AG08396 (cell line): ENCODE results near the gene GJA3.

ENCODE experiments used
- DNase-seq: peaks from one replicate; pipeline ENCODE4 v3.0.0; 2012; ENCODE audit warnings: low spot score, mixed read lengths

The GJA3 gene

DNA sequence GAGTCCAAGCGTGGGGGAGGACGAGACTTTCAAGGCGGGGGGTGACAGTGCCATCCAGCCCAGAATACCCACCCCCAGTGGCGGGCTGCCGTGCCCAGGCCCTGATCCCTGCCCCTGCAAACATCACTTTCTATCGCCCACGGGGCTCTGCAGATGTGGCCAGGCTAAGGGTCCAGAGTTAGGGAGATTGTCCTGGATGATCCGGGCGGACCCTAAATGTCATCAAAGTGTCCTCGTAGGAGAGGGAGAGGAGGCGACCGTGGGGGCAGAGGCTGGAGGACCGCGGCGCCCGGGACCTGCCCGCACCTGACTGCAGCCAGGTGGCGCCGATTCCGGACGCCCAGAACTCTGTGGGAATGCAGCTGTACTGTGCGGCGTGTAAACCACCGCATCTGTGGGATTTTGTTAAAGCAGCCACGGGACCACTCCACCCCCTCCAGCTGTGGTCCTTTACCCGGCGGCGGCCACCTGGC lies 32.4 kb downstream of the GJA3 start:
- DNase-seq, result no peak

DNA sequence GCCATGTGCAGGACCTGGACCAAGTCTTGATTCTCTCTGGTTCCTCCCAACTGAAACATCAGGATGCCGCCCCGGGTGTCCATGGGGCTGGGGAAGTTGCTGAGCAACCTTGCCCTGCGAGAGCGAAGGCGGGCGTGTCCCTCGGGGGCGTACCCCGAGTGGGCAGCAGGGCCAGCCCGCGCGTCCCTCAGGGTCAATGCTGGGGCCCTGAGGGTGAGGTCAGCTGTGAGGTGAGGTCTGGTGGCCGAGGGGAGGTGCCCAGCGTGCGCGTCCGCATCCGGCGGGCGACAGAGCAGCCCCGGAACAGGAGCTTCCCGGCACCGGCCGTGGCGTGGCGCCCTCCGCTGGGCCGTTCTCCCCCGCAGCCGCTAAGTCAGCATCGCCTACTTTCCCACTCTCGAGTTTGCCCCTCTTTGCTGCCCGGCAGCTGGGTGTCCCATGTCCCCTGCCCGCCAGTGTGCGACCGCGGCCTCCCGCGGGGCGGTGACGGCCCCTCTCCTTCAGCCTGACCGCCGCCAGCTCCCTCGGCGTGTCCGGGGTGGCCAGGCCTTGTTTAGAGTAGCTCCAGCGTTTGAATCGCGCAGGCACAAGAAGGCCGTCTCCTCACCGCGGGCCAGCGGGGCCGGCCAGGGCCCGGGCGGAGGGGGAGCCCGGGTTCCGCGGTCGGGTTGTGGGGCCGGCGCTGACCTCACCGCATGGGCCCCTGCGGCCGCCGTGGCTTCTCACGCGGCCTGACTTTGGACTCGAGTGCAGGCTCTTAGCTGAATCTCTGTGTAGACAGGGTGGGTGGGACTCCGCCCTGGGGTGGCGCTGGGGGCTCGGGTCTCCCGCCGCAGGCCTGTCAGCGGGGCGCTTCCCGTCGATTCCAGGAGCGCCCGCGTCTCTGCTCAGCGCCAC lies 33.0 kb downstream of the GJA3 start:
- DNase-seq, result peak; percentile 69

- no peak for DNase-seq
Measured at GRCh38 chr13:20127262-20127561, 33.6 kb downstream of the GJA3 start.

- DNase-seq, result no peak
Measured at GRCh38 chr13:20126541-20127261, 34.2 kb downstream of the GJA3 start.

DNA sequence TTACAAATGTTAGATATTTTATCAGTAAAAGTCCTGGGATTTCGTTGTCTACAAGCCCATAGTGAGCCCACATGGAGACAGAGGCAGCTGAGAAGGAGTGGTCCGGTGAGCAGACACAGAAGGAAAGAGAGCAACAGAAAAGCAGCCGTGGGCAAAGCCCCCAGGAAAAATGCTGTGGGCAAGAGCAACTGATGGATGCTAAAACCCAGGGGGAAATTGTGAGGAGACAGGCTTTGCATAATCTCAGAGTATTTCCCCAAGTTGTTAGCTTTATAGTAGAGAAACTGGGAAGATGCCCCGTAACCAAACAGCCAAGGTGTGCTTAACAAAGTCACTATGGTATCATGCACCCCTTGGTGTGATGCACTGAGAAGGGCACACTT lies 35.1 kb downstream of the GJA3 start:
- DNase-seq, result no peak

GRCh38 chr13:20125129-20125782 lies 35.6 kb downstream of the GJA3 start:
- DNase-seq, result peak; percentile 66

- DNase-seq, result no peak
Measured at GRCh38 chr13:20124303-20124702, 36.5 kb downstream of the GJA3 start.

GRCh38 chr13:20121159-20121525 lies 39.7 kb downstream of the GJA3 start:
- DNase-seq, result no peak

DNA sequence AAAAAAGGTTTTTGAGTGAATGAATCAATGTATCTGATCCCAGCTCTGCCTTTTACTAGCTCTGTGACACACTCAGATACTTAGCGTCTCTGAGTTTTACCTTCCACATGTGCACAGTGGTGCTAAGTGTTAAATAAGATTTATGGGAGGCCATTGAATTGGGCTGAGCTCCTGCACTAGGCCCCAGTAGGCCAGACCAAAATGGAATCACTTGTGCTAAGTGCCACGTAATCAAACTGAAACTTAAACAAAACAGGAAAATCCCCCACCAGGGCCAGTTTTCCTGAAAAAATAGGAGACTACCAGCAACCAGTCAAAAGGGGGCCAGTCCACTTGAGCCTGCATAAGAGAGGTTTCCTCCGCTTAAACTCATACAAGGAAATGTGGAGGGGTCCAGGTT lies 40.9 kb downstream of the GJA3 start:
- no peak for DNase-seq

GRCh38 chr13:20118268-20119140 lies 42.3 kb downstream of the GJA3 start:
- peak; percentile 79 for DNase-seq

DNA sequence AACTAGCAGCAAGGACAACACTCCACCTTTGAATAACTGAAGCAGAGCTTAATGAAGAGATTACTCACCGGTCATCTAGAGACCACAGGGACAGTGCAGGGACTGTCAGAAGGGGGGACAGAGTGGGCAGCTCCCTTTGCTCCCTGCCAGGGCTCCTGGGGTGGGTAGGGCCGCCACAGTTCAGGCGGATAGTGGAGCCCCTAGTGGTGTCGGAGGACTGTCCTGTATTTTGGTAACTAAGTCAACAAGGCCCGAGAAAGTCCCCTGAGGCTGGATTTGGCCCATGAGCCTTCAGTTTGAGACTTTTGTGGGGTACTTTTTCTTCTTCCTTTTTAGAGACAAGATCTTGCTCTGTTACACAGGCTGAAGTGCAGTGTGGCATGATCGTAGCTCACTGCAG lies 44.6 kb downstream of the GJA3 start:
- DNase-seq, result no peak

DNA sequence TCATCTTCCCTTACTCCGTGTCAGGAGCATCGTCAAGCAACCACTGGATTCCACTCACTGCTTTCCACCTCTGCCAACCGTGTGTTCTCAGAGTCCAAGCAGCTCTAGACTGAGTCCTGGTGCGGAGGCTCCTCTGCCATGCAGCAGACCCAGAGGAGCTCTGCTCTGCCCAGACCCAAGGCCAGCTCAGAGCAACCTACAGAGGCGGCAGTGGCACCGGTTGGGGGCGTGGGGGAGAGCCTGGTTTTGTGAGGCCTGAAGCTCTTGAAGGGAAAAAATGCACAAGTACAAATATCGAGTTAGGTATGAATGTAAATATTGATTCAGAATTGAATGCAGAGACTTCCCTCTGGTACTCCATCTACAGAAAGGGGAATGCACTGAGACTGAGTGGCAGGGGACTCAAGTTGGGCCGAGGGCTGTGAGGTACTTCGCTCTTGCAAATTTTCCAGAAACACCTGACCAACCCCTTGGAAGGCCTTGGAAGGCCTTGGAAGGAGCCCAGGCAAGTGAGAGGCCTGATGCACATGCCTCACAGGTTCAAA lies 46.7 kb downstream of the GJA3 start:
- DNase-seq, result no peak

- no peak for DNase-seq
Measured at GRCh38 chr13:20109037-20109436, 51.8 kb downstream of the GJA3 start.

- no peak for DNase-seq
Measured at GRCh38 chr13:20106742-20107141, 54.1 kb downstream of the GJA3 start.

DNA sequence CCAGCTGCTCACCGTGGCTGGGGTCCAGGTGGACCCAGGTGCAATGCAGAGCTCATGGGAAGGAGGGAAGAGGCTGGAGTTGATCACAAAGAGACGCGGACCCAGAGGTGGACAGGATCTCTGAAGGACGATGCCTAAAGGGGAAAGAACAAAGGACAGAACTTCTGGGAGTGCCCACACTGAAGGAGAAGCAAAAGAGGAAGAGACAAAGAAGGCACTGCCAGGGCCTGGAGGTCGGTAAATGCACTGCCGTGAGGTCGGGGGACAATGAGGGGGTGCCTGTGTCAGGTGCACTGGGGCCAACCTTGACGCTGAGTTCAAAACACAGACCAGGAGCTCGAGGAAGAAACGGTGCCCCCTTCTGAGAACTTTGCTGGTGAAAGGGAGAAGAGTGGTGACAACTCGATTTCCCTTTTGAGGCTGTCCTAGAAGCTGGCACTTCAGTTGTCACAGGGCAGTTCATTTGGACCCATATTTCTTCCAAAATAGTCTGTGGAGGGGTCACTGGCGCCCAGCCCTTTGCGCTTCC lies 55.6 kb downstream of the GJA3 start:
- no peak for DNase-seq

DNA sequence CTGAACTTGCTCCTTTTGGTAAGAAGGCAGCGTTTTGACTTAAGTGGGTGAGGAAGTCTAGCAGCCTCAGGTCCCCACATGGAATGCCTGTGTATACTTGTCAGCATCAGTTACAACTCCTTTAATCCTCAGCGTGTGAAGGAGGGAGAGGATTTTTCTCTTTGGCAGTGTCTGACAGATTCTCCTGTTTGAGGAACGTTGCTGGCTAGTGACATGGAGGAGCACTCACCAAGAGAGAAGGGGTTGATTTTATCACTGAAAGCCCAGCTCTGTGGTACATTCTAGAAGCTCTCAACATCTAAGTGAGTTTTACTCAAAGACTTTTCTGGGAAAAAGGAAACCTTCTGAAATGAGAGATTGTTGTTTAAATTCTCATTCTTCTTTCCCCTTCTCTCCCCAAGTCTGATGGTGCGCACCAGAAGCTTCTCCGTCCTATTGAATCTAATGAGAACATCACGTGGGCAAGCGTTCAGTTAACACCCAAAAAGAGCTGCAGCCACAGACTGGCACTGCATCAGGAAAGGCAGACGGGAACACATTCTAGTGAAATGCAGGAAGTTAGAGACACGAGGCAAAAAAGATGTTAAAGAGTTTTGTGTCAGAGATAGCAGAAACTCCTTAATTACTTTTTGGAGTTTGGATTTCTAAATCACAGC lies 58.2 kb downstream of the GJA3 start:
- no peak for DNase-seq

DNA sequence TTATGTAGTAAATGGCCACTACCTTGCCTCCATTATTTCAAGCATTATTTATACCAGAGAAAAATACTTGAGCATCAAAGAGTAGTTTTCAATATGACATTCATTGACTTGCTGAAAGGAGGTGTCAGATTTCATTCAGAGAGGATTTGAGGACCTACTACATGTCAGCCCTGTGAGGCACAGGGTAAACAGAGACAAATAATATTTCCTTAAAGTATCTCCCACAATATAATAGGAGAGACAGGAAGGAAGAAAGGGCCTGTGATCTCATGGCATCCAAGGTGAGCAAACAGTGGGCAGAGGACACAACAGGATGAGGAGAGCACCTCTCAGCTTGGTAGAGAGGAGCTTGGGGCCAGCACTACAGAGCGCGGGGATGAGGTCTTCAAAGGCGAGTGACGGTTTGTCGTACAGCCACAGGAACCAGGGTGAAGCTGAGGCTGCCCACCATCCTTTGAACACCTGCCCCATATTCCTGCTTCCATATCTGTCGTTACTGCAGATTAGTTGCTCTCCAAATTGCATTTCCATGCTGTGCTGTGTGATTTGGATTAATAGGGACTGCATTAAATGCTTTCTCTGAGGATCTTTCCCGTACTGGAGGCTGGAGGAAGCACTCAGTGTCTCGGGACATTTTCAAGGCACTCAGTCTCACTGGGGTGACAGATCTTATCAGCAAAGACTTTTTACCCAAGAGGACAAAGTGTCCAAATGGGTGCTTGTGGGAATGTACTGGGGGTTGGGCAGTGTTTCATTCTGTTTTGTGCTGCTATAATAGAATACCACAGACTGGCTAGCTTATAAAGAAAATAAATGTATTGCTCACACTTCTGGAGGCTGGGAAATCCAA lies 59.2 kb downstream of the GJA3 start:
- DNase-seq, result no peak

DNA sequence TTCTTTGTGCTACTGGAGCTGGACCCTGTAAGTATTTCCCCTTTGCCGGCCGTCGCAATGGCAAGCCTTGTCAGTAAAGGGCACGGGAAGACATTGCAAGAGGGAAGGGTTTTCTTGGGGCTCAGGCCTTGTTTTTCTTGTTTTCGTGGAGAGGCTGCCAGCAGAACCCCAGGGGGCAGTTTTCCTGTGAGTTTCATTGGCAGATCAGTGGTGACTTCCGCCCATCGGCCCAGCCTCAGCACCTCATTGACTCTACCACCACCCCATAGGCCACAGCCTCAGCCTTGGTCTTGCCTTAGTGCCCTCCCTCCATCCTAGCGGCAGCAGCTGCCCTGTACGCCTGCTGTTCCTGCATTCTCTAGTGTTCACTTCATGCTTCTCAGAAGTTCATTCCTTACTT lies 61.5 kb downstream of the GJA3 start:
- no peak for DNase-seq

DNA sequence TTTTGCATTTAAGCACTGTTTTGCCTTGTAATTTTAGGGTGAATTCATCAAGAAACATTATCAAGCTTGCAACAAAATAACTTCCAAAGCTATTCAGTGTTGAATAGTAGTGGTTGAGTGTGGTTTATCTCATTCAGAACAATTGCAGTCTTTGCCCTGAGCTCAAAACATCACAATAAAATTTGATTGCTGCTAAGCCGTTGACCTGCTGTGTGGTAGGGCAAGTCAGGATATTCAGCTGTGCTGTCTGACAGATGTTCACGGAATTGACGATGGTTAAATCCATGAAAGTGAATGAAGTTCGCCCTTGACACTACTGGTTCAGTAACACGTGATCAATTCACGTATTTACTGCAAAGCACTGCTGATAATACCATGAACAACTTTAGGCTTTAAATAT lies 66.9 kb downstream of the GJA3 start:
- DNase-seq, result no peak

GRCh38 chr13:20090349-20090748 lies 70.5 kb downstream of the GJA3 start:
- DNase-seq, result no peak
